Measurements from ENCODE around the gene STK10.
A peak's percentile ranks its signal among the peaks of the same experiment; 100 is the strongest.

The STK10 gene

GRCh38 chr5:172107571-172107970 is 80.5 kb downstream of the STK10 start:
- peak; percentile 79 for DNase-seq (ENCODE audit: low read depth in 2 of 2)

- DNase-seq (ENCODE audit: low read depth in 2 of 2), result no peak
Observed at GRCh38 chr5:172106511-172107356, 81.3 kb downstream of the STK10 start.

GRCh38 chr5:172105811-172106210 is 82.2 kb downstream of the STK10 start:
- DNase-seq (ENCODE audit: low read depth in 2 of 2), result no peak

- DNase-seq (ENCODE audit: low read depth in 2 of 2), result no peak
Observed at GRCh38 chr5:172104801-172105701, 83.0 kb downstream of the STK10 start.

GRCh38 chr5:172104021-172104420 is 84.0 kb downstream of the STK10 start:
- no peak for DNase-seq (ENCODE audit: low read depth in 2 of 2)

GRCh38 chr5:172102913-172103626 is 85.0 kb downstream of the STK10 start:
- peak; percentile 93 to 94 for DNase-seq (ENCODE audit: low read depth in 2 of 2)

- DNase-seq (ENCODE audit: low read depth in 2 of 2), result no peak
Observed at GRCh38 chr5:172102218-172102870, 85.7 kb downstream of the STK10 start.

- DNase-seq (ENCODE audit: low read depth in 2 of 2), result no peak
Observed at GRCh38 chr5:172101547-172102217, 86.3 kb downstream of the STK10 start.

- DNase-seq (ENCODE audit: low read depth in 2 of 2), result no peak
Observed at GRCh38 chr5:172098883-172099282, 89.1 kb downstream of the STK10 start.

- DNase-seq (ENCODE audit: low read depth in 2 of 2), result no peak
Observed at GRCh38 chr5:172098046-172098445, 90.0 kb downstream of the STK10 start.

GRCh38 chr5:172097356-172097755 is 90.7 kb downstream of the STK10 start:
- DNase-seq (ENCODE audit: low read depth in 2 of 2), result no peak

GRCh38 chr5:172096207-172096940 is 91.7 kb downstream of the STK10 start:
- DNase-seq (ENCODE audit: low read depth in 2 of 2), result no peak

- DNase-seq (ENCODE audit: low read depth in 2 of 2), result no peak
Observed at GRCh38 chr5:172095368-172096206, 92.4 kb downstream of the STK10 start.

GRCh38 chr5:172093965-172094364 is 94.1 kb downstream of the STK10 start:
- DNase-seq (ENCODE audit: low read depth in 2 of 2), result no peak

GRCh38 chr5:172093559-172093958 is 94.5 kb downstream of the STK10 start:
- no peak for DNase-seq (ENCODE audit: low read depth in 2 of 2)

GRCh38 chr5:172091956-172092732 is 95.9 kb downstream of the STK10 start:
- no peak for DNase-seq (ENCODE audit: low read depth in 2 of 2)

GRCh38 chr5:172090976-172091547 is 97.0 kb downstream of the STK10 start:
- no peak for DNase-seq (ENCODE audit: low read depth in 2 of 2)
